Measurements from ENCODE around the gene LRRC27. TPM values are rescaled to one million over a fixed set of nuclear protein-coding genes. Genes with fewer than 3 reads are reported as not detected.

LRRC27 gene
- total RNA-seq, 1 donor from 2014 or later, result 14.2 TPM

- H3K4me1 Mint-ChIP-seq (ENCODE audit: unreplicated experiment), result peaks cover 16% of the 10 kb centered on the region
- H3K4me3 Mint-ChIP-seq, result no peak overlapping the region
- peaks cover 34% of the 10 kb centered on the region for H3K36me3 Mint-ChIP-seq
- no peak for TF ChIP-seq CTCF (conservative IDR thresholded peaks at IDR 0.05)
- no peak for DNase-seq (ENCODE audit: extremely low spot score, unreplicated experiment)
- H3K27me3 Mint-ChIP-seq, result no peaks in the 10 kb centered on the region
- no peak overlapping the region for H3K27ac Mint-ChIP-seq
- no peaks in the 10 kb centered on the region for H3K9me3 Mint-ChIP-seq
Observed at GRCh38 chr10:132326925-132327324, 5.1 kb upstream of the LRRC27 start.

GRCh38 chr10:132328106-132328505 is 3.9 kb upstream of the LRRC27 start:
- H3K27ac Mint-ChIP-seq, result peak overlapping the region; percentile 36
- H3K27me3 Mint-ChIP-seq, result no peaks in the 10 kb centered on the region
- no peak for TF ChIP-seq CTCF (conservative IDR thresholded peaks at IDR 0.05)
- peak overlapping the region; percentile 53 for H3K4me3 Mint-ChIP-seq
- no peak for DNase-seq (ENCODE audit: extremely low spot score, unreplicated experiment)
- H3K4me1 Mint-ChIP-seq (ENCODE audit: unreplicated experiment), result peaks cover 23% of the 10 kb centered on the region
- no peaks in the 10 kb centered on the region for H3K9me3 Mint-ChIP-seq
- peaks cover 34% of the 10 kb centered on the region for H3K36me3 Mint-ChIP-seq

GRCh38 chr10:132328738-132329137 is 3.3 kb upstream of the LRRC27 start:
- Mint-ChIP-seq H3K9me3 (no peaks in the 10 kb centered on the region), H3K4me3 (peak overlapping the region; percentile 36), H3K4me1 (ENCODE audit: unreplicated experiment) (peaks cover 27% of the 10 kb centered on the region), H3K27ac (no peak overlapping the region), H3K36me3 (peaks cover 30% of the 10 kb centered on the region), H3K27me3 (no peaks in the 10 kb centered on the region)
- DNase-seq (ENCODE audit: extremely low spot score, unreplicated experiment), result no peak
- TF ChIP-seq CTCF (conservative IDR thresholded peaks at IDR 0.05), result no peak

- Mint-ChIP-seq H3K36me3 (peaks cover 26% of the 10 kb centered on the region), H3K27me3 (no peaks in the 10 kb centered on the region), H3K9me3 (no peaks in the 10 kb centered on the region), H3K4me3 (peak overlapping the region; percentile 97), H3K27ac (peak overlapping the region; percentile 48), H3K4me1 (ENCODE audit: unreplicated experiment) (peaks cover 27% of the 10 kb centered on the region)
- DNase-seq (ENCODE audit: extremely low spot score, unreplicated experiment), result no peak
- TF ChIP-seq CTCF (conservative IDR thresholded peaks at IDR 0.05), result no peak
Observed at GRCh38 chr10:132329565-132330485, 2.2 kb upstream of the LRRC27 start.

GRCh38 chr10:132330486-132330833 is 1.5 kb upstream of the LRRC27 start:
- TF ChIP-seq CTCF (conservative IDR thresholded peaks at IDR 0.05), result no peak
- Mint-ChIP-seq H3K27ac (no peak overlapping the region), H3K9me3 (no peaks in the 10 kb centered on the region), H3K36me3 (peaks cover 25% of the 10 kb centered on the region), H3K4me1 (ENCODE audit: unreplicated experiment) (peaks cover 29% of the 10 kb centered on the region), H3K27me3 (no peaks in the 10 kb centered on the region), H3K4me3 (peak overlapping the region; percentile 97)
- no peak for DNase-seq (ENCODE audit: extremely low spot score, unreplicated experiment)
